ENCODE data around the gene DLAT.
"Not testable (repeated sequence)": the region's sequence is repeated elsewhere in the genome, so short reads cannot be mapped to it uniquely, and the experiment has no call there.

DLAT gene

DNA sequence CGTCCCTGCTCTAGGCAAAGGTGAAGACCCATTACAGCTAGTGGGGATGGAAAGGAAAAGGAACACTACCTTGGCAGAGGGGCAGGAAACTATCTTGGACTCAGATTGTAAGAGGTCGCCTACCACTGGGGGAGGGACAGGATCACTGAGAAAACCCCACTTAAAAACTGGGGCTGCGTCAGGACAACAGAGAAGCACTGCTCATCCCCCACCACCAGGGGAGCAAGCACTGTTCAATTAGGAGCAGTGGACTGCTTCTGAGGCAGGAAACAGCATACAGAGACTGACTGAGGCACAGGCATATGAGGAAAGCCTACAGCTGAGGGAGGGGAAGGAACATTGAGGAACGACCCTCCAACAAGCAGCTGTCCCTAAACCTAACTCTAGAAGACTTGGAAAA, 20.8 kb upstream of the DLAT start:
- TF ChIP-seq, protein P1, sequence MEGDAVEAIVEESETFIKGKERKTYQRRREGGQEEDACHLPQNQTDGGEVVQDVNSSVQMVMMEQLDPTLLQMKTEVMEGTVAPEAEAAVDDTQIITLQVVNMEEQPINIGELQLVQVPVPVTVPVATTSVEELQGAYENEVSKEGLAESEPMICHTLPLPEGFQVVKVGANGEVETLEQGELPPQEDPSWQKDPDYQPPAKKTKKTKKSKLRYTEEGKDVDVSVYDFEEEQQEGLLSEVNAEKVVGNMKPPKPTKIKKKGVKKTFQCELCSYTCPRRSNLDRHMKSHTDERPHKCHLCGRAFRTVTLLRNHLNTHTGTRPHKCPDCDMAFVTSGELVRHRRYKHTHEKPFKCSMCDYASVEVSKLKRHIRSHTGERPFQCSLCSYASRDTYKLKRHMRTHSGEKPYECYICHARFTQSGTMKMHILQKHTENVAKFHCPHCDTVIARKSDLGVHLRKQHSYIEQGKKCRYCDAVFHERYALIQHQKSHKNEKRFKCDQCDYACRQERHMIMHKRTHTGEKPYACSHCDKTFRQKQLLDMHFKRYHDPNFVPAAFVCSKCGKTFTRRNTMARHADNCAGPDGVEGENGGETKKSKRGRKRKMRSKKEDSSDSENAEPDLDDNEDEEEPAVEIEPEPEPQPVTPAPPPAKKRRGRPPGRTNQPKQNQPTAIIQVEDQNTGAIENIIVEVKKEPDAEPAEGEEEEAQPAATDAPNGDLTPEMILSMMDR (IDR thresholded peaks at IDR 0.05; ENCODE audit: insufficient read depth, low read depth, low read length, missing control alignments): peak; percentile 83
- DNase-seq (ENCODE audit: low read depth): peak; percentile 75
- H3K4me3 ChIP-seq (ENCODE audit: low read depth, low read length): no peak overlapping the region

DNA sequence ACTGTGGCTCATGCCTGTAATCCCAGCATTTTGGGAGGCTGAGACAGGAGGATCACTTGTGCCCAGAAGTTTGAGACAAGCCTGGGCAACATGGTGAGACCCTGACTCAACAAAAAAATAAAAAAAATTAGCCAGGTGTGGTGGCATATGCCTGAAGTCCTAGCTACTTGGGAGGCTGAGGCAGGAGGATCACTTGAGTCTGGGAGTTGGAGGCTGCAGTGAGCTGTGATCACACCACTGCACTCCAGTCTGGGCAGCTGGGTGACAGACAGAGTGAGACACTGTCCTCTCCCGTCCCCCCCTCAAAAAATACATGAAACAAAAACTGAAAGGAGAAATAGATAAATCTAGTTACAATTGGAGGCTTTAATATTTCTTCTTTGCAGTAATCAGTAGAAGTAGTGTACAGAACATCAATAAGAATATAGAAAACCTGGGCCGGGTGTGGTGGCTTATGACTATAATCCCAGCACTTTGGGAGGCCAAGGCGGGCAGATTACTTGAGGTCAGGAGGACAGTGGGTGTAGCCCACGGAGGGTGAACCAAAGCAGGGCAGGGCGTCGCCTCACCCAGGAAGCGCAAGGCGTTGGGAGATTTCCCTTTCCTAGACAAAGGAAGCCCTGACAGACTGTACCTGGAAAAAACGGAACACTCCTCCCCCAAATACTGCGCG, 19.6 kb upstream of the DLAT start:
- TF ChIP-seq, protein P1 (IDR thresholded peaks at IDR 0.05; ENCODE audit: insufficient read depth, low read depth, low read length, missing control alignments): no peak
- H3K4me3 ChIP-seq (ENCODE audit: low read depth, low read length): no peak overlapping the region
- no peak for DNase-seq (ENCODE audit: low read depth)

DNA sequence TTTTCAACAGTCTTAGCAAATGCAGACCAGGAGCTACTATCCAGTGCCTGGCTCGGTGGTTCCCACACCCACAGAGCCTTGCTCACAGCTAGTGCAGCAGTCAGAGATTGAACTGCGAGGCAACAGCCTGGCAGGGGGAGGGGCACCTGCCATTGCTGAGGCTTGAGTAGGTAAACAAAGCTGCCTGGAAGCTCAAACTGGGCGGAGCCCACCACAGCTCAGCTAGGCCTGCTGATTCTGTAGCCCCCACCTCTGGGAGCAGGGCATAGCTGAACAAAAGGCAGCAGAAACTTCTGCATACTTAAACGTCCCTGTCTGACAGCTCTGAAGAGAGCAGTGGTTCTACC, 19.1 kb upstream of the DLAT start:
- DNase-seq (ENCODE audit: low read depth); H3K4me3 ChIP-seq (ENCODE audit: low read depth, low read length): not testable (repeated sequence)

DNA sequence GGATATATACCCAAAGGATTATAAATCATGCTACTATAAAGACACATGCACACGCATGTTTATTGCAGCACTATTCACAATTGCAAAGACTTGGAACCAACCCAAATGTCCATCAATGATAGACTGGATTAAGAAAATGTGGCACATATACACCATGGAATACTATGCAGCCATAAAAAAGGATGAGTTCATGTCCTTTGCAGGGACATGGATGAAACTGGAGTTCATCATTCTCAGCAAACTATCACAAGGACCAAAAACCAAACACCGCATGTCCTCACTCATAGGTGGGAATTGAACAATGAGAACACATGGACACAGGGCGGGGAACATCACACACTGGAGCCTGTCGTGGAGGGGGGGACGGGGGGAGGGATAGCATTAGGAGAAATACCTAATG, 13.8 kb upstream of the DLAT start:
- not testable (repeated sequence) for DNase-seq (ENCODE audit: low read depth); H3K4me3 ChIP-seq (ENCODE audit: low read depth, low read length)

DNA sequence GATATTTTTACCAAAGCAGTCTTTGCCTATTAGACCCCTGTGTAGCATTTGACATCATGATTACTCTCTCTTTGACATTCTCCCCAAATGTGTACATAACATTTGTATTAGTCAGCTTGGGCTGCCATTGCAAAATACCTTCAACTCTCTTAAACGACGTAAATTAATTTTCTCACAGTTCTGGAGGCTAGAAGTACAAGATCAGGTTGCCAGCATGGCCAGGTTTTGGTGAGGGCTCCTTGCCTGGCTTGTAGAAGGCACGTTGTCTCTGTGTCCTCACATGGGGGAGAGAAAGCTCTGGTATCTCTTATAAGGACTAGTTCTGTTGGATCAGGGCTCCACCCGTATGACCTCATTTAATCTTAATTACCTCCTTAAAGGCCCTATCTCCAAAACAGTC, 12.3 kb upstream of the DLAT start:
- TF ChIP-seq, protein P1 (IDR thresholded peaks at IDR 0.05; ENCODE audit: insufficient read depth, low read depth, low read length, missing control alignments): no peak
- no peak for DNase-seq (ENCODE audit: low read depth)

DNA sequence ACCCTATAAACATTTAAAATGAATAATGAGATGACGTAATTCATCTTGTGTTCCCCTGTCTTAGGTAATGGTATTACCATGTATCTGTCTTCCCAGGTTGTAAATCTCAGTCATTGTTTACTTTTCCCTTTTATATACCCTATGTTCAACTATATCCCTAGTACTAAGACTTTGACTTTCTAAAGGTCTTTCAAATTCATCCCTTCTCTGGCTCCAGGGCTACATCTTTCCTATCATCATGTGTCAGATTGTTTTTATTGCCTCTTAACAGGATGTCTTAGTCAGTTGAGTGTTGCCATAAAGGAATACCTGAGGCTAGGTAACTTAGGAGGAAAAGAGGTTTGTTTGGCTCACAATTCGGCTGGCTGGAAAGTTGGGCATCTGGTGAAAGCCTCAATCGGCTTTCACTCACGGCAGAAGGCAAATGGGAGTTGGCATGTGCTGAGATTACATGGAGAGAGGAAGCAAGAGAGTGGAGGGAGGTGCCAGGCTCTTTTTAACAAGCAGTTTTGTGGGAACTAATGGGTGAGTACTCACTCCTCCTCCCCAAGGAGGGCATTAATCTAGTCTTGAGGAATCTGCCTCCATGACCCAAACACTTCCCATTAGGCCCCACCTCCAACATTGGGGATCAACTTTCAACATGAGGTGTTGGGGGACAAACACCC, 11.6 kb upstream of the DLAT start:
- no peak overlapping the region for H3K4me3 ChIP-seq (ENCODE audit: low read depth, low read length)

More for the DNA sequence above, 12.3 kb upstream of the DLAT start:
- no peak overlapping the region for H3K4me3 ChIP-seq (ENCODE audit: low read depth, low read length)

DNA sequence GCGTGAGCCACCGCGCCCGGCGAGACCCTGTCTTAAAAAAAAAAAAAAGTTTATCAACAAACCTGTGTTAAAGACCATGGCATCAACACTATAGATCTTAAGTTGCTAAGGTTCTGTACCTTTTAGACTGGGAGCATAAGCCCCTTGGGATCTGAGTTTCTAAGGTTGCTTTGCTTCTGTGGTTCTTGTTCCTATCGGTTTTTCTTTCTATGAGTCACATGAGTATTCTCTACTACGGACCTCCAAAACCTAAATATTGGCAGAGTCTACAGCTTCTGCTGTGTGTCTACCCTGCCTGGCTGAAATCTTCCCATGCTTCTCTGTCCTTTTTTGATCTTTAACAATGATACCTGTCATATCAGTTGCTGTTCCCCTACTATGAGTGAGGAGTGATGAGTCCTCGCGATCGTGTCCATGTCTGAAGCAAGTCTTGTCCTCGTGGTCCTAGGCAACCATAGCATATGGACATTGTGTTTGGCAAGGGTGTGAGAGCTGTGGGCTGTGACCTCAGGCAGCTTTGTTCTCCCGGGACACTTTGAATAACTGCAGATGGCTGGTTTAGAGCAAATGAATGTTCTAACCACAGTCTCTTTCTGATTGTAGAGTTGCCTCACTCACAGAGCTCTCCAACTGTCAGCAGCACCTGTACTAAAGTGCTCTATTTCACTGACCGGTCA, 9.0 kb upstream of the DLAT start:
- peak overlapping the region; percentile 56 for H3K4me3 ChIP-seq (ENCODE audit: low read depth, low read length)
- peak; percentile 86 for DNase-seq (ENCODE audit: low read depth)
- TF ChIP-seq, protein P1 (IDR thresholded peaks at IDR 0.05; ENCODE audit: insufficient read depth, low read depth, low read length, missing control alignments): no peak

More for the DNA sequence above, 11.6 kb upstream of the DLAT start:
- no peak for DNase-seq (ENCODE audit: low read depth)
- TF ChIP-seq, protein P1 (IDR thresholded peaks at IDR 0.05; ENCODE audit: insufficient read depth, low read depth, low read length, missing control alignments): no peak
